ENCODE measurements around the gene AK4. TPM values are rescaled to one million over a fixed set of nuclear protein-coding genes. Genes with fewer than 3 reads are reported as not detected.

AK4 gene
- total RNA-seq, 2 experiments from 2014 or later, result 0.08 to 0.14 TPM

- H3K9me3 Mint-ChIP-seq, result no peaks in the 10 kb centered on the region
Observed at GRCh38 chr1:65238010-65238409, 90.0 kb downstream of the AK4 start.

GRCh38 chr1:65243491-65243890 is 95.5 kb downstream of the AK4 start:
- H3K4me3 Mint-ChIP-seq, result no peak overlapping the region
- Histone ChIP-seq H3K36me3 (ENCODE audit: insufficient read depth, low read length) (no peaks in the 10 kb centered on the region), H3K4me1 (ENCODE audit: insufficient read depth, low read length) (no peaks in the 10 kb centered on the region), H3K4me3 (ENCODE audit: low read length) (no peak overlapping the region), H3K27me3 (ENCODE audit: control insufficient read depth in 1 of 2, insufficient read depth in 2 of 2, low read length in 2 of 2) (peaks cover 0 to 24% of the 10 kb centered on the region in 2 experiments), H3K9me3 (ENCODE audit: control insufficient read depth in 1 of 2, insufficient read depth in 1 of 2, low read length in 2 of 2) (no peaks in the 10 kb centered on the region), H3K27ac (ENCODE audit: low read depth in 1 of 2, low read length in 2 of 2) (no peak overlapping the region)
- no peak for TF ChIP-seq CTCF (IDR thresholded peaks at IDR 0.05)
- H3K27me3 Mint-ChIP-seq, result peaks cover 55% of the 10 kb centered on the region
- no peaks in the 10 kb centered on the region for H3K9me3 Mint-ChIP-seq
- intact Hi-C loops (cut with DNase I, micrococcal nuclease), result no loop called here
- no peaks in the 10 kb centered on the region for H3K4me1 Mint-ChIP-seq (ENCODE audit: low read depth)
- DNase-seq (peak in 2 of 14 experiments; percentile 17 to 41), ATAC-seq (ENCODE audit: poor library complexity) (no peak)
- CTCF ChIA-PET, result no interaction called here
- POLR2A ChIA-PET, result no interaction called here
- no peaks in the 10 kb centered on the region for H3K36me3 Mint-ChIP-seq (ENCODE audit: low read depth)
- no peak overlapping the region for H3K27ac Mint-ChIP-seq

More at GRCh38 chr1:65238010-65238409, 90.0 kb downstream of the AK4 start:
- CTCF ChIA-PET, result no interaction called here
- intact Hi-C loops (cut with DNase I, micrococcal nuclease), result no loop called here
- no peak overlapping the region for H3K27ac Mint-ChIP-seq
- H3K9me3 ChIP-seq (ENCODE audit: control insufficient read depth in 1 of 2, insufficient read depth in 1 of 2, low read length in 2 of 2), result peaks cover 0 to 6% of the 10 kb centered on the region in 2 experiments
- H3K4me3 ChIP-seq (ENCODE audit: low read length), result no peak overlapping the region
- H3K27me3 Mint-ChIP-seq, result peaks cover 39% of the 10 kb centered on the region
- no peaks in the 10 kb centered on the region for H3K36me3 Mint-ChIP-seq (ENCODE audit: low read depth)
- H3K4me3 Mint-ChIP-seq, result no peak overlapping the region
- no peaks in the 10 kb centered on the region for H3K4me1 ChIP-seq (ENCODE audit: insufficient read depth, low read length)
- ATAC-seq (ENCODE audit: poor library complexity) (no peak), DNase-seq (no peak)
- POLR2A ChIA-PET, result no interaction called here
- H3K27me3 ChIP-seq (ENCODE audit: control insufficient read depth in 1 of 2, insufficient read depth in 2 of 2, low read length in 2 of 2), result peaks cover 0 to 1% of the 10 kb centered on the region in 2 experiments
- H3K27ac ChIP-seq (ENCODE audit: low read depth in 1 of 2, low read length in 2 of 2), result no peak overlapping the region
- no peaks in the 10 kb centered on the region for H3K4me1 Mint-ChIP-seq (ENCODE audit: low read depth)
- H3K36me3 ChIP-seq (ENCODE audit: insufficient read depth, low read length), result no peaks in the 10 kb centered on the region
- no peak for TF ChIP-seq CTCF (IDR thresholded peaks at IDR 0.05)

GRCh38 chr1:65245295-65245694 is 97.3 kb downstream of the AK4 start:
- no peak for TF ChIP-seq CTCF (IDR thresholded peaks at IDR 0.05)
- Histone ChIP-seq H3K4me3 (ENCODE audit: low read length) (no peak overlapping the region), H3K4me1 (ENCODE audit: insufficient read depth, low read length) (no peaks in the 10 kb centered on the region), H3K27me3 (ENCODE audit: control insufficient read depth in 1 of 2, insufficient read depth in 2 of 2, low read length in 2 of 2) (peaks cover 0 to 24% of the 10 kb centered on the region in 2 experiments), H3K27ac (ENCODE audit: low read depth in 1 of 2, low read length in 2 of 2) (no peak overlapping the region), H3K36me3 (ENCODE audit: insufficient read depth, low read length) (no peaks in the 10 kb centered on the region), H3K9me3 (ENCODE audit: control insufficient read depth in 1 of 2, insufficient read depth in 1 of 2, low read length in 2 of 2) (no peaks in the 10 kb centered on the region)
- H3K4me1 Mint-ChIP-seq (ENCODE audit: low read depth), result no peaks in the 10 kb centered on the region
- CTCF ChIA-PET, result no interaction called here
- H3K4me3 Mint-ChIP-seq, result no peak overlapping the region
- no peak for ATAC-seq (ENCODE audit: poor library complexity)
- DNase-seq, result no peak
- no peak overlapping the region for H3K27ac Mint-ChIP-seq
- peaks cover 55% of the 10 kb centered on the region for H3K27me3 Mint-ChIP-seq
- no peaks in the 10 kb centered on the region for H3K36me3 Mint-ChIP-seq (ENCODE audit: low read depth)
- no peaks in the 10 kb centered on the region for H3K9me3 Mint-ChIP-seq
- intact Hi-C loops (cut with DNase I, micrococcal nuclease), result no loop called here
- POLR2A ChIA-PET, result no interaction called here

Data from CD4-positive, alpha-beta T cell (primary cell).